GM10847 (cell line): ENCODE measurements around the gene OPRD1.

Experiments used
- POLR2A ChIP-seq: IDR thresholded peaks from 2 replicates; pipeline ENCODE4 v1.6.1; 2011; ENCODE audit not compliant: insufficient read length; ENCODE audit errors: extremely low read depth

Gene OPRD1

DNA sequence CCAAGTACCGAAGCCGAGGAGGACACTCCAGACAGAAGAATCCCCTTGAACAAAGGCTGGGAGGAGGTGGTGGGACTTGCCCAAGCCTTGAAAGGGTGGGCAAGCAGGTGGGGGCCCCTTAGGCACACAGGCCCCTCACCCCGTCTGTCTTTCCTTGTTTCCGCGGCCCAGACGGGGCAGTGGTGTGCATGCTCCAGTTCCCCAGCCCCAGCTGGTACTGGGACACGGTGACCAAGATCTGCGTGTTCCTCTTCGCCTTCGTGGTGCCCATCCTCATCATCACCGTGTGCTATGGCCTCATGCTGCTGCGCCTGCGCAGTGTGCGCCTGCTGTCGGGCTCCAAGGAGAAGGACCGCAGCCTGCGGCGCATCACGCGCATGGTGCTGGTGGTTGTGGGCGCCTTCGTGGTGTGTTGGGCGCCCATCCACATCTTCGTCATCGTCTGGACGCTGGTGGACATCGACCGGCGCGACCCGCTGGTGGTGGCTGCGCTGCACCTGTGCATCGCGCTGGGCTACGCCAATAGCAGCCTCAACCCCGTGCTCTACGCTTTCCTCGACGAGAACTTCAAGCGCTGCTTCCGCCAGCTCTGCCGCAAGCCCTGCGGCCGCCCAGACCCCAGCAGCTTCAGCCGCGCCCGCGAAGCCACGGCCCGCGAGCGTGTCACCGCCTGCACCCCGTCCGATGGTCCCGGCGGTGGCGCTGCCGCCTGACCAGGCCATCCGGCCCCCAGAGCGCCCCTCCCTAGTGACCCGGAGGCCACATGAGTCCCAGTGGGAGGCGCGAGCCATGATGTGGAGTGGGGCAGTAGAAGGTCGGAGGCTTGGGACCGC lies 50.8 kb downstream of the OPRD1 start:
- no peak for TF ChIP-seq POLR2A

DNA sequence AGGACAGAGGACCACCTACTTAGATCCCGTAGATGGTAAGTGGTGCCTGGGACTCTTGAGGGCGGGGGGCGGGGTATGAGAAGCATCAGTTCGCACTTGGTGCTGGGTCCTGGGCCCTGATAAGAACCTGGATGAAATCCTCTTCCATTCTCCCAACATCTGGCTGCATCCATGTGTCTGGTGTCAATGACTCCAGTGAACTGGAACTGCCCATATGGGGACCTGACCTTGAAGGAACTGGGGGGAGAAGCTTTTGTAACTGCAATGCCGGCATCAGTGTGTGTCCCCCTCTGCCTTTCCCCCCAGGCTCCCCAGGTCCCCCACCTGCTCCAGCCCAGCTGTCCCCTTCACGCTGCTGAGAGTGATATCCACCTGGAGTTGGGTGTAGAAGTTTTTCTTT lies 52.7 kb downstream of the OPRD1 start:
- no peak for TF ChIP-seq POLR2A

GRCh38 chr1:28865997-28866650 lies 54.2 kb downstream of the OPRD1 start:
- TF ChIP-seq POLR2A: no peak

DNA sequence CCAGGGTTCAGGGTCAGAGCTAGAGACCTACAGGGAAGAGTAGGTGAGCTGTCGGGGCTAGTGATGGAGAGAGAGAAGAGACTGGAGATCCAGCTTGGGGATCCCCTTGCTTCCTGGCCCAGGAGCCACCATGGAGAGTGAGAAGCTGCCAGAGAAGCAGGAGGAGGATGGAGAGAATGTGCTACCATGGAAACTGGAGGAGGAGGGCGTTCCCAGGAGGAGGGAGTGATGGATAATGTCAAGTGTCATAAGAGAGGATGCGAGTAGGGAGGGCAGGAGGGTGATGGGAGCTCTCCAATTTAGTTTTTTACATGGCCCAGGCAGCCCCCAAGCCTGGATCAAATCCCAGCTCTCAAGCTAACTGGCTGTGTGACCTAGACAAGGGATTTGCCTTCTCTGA lies 55.9 kb downstream of the OPRD1 start:
- TF ChIP-seq POLR2A: no peak

- no peak for TF ChIP-seq POLR2A
Observed at GRCh38 chr1:28869952-28870351, 58.0 kb downstream of the OPRD1 start.

DNA sequence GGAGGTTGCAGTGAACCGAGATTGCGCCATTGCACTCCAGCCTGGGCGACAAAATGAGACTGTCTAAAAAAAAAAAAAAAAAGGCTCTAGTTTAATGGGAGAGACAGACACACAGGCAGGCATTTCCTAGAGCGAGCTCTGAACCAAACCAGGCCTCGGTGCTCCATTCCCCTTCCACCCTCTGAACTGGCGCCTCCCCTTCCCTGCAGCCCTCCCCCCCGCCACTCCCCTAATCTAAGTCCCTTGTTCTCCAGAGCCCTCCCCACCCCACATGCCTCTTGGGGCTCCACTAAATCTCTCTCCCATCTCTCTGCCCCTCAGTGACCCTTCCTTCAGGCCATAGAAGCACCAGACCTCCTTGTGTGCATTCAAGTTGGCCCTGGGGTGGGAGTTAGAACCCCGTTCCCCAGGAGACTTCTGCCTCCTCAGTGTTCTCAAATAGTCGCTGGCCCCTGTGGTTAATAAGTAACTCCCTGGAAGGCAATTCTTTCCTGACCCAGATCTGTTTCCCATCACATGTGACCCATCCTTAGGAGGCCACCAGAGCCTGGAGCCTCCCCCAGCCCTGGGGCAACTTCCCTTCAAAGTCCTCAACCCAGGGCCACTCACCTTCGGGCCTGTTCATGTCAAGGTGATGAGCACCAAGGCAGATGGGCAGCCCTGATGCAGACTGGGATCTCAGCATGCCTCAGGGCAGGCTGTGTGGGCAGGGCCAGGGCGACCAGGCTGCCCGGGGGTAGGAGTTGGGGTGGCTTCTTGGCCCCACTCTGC lies 59.8 kb downstream of the OPRD1 start:
- TF ChIP-seq POLR2A: no peak

DNA sequence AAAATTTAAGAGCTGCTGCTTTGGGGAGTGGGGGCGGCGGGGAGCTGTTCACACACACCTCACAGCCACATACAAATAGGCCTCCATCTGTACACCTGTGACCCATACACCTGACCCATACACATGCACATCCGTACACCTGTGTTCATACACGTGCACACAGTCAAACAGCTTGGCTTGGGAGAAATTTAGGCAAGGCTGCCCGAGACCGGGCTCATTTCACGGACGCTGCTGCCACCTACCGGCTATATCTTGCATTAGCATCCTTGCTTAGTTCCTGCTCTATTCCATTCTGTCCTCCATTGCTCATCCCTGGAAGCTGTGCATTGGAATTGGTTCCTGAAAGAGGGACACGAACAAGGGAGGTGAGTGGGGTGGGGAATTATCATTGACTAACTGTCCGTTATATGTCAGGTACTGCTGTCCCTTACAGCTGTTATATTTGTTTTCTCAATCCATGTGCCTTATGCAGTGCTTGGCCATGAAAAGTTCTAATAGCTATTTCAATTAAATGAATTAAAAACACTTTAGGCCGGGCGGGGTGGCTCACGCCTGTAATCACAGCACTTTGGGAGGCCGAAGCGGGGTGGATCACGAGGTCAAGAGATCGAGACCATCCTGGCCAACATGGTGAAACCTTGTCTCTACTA lies 65.3 kb downstream of the OPRD1 start:
- TF ChIP-seq POLR2A: no peak

DNA sequence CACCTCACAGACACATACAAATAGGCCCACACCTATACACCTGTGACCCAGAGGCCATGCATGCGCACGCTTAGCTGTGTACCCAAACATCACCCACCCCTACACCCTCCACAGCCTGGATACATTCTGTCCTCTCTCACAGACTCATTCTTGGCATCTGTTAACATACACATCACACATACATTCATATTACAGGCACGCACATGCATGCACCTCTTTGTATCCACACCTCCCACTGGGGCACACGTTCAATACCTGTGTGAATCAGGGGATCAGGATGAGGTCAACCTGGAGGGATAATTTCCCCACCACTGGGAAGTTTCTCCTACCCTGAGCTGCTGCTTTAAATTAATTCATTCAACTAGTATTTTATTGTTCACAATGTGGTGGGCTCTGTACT lies 66.8 kb downstream of the OPRD1 start:
- TF ChIP-seq POLR2A: no peak

- no peak for TF ChIP-seq POLR2A
Observed at GRCh38 chr1:28882009-28882628, 70.1 kb downstream of the OPRD1 start.

GRCh38 chr1:28883242-28883616 lies 71.3 kb downstream of the OPRD1 start:
- no peak for TF ChIP-seq POLR2A

DNA sequence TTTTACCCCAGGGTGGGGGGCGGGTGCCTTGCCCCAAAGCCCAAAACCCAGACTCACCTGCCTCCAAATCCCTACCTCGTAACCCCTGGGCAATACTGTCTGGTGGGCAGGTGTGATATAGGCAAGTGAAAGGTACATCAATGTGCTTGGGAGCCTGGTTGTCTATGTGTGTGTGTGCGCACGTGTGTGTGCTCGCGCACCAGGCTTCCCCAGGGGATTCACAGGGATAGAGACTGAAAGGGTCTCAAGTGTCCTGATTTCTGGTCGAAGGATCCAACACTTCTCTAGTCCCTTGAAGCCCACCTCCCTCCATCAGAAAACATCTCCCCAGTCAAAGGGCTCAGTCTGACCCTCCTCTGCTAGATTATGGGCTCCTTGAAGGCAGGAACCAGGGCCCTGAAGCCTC lies 73.5 kb downstream of the OPRD1 start:
- TF ChIP-seq POLR2A: no peak

DNA sequence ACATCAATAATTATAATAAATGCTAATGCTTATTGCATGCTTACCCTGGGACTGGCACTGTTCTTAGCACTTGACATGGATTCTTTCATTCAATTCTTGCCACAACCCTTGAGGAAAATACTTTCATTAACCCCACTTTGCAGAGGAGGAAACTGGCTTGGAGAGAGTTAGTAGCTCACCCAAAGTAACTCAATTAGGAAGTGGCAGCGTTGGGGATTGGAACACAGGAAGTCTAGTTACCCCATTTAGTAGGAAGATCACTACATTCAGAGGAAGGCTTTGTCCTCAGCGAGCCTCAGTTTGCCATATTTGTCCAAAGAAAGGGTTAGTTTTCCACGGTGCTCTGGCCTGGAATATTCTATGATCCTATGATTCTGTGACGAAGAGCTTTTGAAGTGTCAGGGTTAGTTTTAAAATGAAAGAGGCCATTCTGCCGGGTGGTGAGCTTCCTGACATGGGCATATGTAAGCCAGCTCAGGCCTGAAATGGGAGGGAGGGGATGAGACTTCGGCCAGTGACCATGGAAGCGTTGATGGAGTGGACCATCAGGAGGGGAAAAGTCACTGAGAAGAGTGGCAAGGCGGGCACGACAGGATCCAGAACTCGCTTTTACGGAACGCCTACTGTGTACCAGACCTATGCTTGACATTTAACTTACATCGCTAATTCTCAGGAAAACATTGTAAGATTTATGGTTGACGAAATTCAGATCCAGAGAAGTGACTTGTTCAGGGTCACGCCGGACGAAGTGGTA lies 74.2 kb downstream of the OPRD1 start:
- no peak for TF ChIP-seq POLR2A

- peak; percentile 63 for TF ChIP-seq POLR2A
Observed at GRCh38 chr1:28886731-28887418, 74.9 kb downstream of the OPRD1 start.

DNA sequence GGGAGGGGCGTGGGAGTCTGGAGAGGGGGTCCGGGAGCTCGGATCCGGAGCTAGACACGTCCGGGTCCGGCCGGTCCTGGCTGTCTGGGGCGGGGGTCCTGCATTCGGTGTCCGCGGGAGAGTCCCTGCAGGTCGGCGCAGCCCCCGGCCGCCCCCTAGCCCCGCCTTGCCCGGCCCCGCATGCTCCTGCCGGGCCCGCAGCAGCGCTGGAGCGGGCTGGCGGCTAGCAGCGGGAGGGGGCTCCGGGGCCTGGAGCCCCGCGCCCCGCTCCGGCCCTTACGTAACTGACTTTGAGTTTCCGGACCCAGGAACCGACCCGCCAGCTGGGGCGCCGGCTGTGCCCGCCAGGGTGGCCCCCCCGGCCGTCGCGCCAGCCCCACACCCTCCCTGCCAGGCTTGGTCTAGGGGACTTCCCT lies 75.5 kb downstream of the OPRD1 start:
- no peak for TF ChIP-seq POLR2A
